Transverse colon (tissue), 3 donors: ENCODE results near the gene CTDNEP1.

Source experiments
- EP300 ChIP-seq: sonication (generic); formaldehyde crosslinking; IDR thresholded peaks from one replicate; pipeline ENCODE4 v1.6.1; 2017; ENCODE audit warnings: antibody characterized with exemption, low read depth
- POLR2A ChIP-seq: fragments of 450-650 bp; IDR thresholded peaks from one replicate; pipeline ENCODE4 v1.6.1; 2016; ENCODE audit warnings: antibody characterized with exemption, mild to moderate bottlenecking, moderate library complexity
- TF ChIP-seq, protein P1 (sequence below), 5 experiments: fragments of 200-600 bp in 3 of 5; fragments of 450-650 bp in 2 of 5; sonication (generic) in 3 of 5; IDR thresholded peaks; 1 replicate in 2 of 5; 2 replicates in 3 of 5; pipeline ENCODE4 v1.5.1; 2016 to 2017; ENCODE audit warnings: antibody characterized with exemption in 5 of 5, inconsistent platforms in 3 of 5, mild to moderate bottlenecking in 2 of 5, moderate library complexity in 1 of 5

DNA sequence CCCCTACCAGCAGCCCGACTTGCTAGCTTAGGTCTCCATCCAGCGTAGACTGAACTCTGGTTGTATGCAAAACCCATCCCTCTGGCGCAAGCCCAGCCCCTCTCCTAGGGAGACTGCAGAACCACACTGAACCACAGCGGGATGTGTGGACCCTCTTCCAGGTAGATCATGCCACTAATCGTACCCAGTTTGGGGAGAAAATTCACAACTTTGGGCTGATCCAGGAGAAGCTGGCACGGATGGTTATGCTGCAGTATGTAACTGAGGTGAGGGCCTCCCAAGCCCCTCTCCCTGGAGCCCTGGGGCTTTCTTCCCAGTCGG is 28.6 kb downstream of the CTDNEP1 start:
- TF ChIP-seq, protein P1, sequence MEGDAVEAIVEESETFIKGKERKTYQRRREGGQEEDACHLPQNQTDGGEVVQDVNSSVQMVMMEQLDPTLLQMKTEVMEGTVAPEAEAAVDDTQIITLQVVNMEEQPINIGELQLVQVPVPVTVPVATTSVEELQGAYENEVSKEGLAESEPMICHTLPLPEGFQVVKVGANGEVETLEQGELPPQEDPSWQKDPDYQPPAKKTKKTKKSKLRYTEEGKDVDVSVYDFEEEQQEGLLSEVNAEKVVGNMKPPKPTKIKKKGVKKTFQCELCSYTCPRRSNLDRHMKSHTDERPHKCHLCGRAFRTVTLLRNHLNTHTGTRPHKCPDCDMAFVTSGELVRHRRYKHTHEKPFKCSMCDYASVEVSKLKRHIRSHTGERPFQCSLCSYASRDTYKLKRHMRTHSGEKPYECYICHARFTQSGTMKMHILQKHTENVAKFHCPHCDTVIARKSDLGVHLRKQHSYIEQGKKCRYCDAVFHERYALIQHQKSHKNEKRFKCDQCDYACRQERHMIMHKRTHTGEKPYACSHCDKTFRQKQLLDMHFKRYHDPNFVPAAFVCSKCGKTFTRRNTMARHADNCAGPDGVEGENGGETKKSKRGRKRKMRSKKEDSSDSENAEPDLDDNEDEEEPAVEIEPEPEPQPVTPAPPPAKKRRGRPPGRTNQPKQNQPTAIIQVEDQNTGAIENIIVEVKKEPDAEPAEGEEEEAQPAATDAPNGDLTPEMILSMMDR (IDR thresholded peaks at IDR 0.05) = no peak
- TF ChIP-seq POLR2A = no peak
- no peak for TF ChIP-seq EP300
